Right lobe of liver (tissue), 6 donors: ENCODE data around the gene CACNG4. TPM values are rescaled to one million over a fixed set of nuclear protein-coding genes. Genes with fewer than 3 reads are reported as not detected.

Experiments used
- ATAC-seq, 4 donors: fragments of 200-7000 bp; cut with Tn5 transposase; one replicate each; pipeline ENCODE4 v1.9.1; 2020; ENCODE audit warnings: mild to moderate bottlenecking in 4 of 4, moderate library complexity in 4 of 4
- DNase-seq, 3 donors: peaks; one replicate each; pipeline ENCODE4 v3.0.0-alpha.2; 2020
- H3K27ac ChIP-seq, 3 donors: fragments of 200-600 bp; one replicate each; pipeline ENCODE4 v1.8.0; 2022
- H3K27me3 ChIP-seq, 2 donors: fragments of 200-600 bp; one replicate each; pipeline ENCODE4 v1.8.0; 2022
- H3K36me3 ChIP-seq, 4 donors: fragments of 200-600 bp; sonication (generic) in 1 of 4; one replicate each; pipeline versions ENCODE4 v1.5.1 to v1.8.0; 2017 to 2022; ENCODE audit warnings: control low read depth in 1 of 4
- H3K4me1 ChIP-seq, 4 donors: fragments of 200-600 bp; sonication (generic) in 1 of 4; one replicate each; pipeline versions ENCODE4 v1.5.1 to v1.8.0; 2017 to 2022; ENCODE audit warnings: control low read depth in 1 of 4
- H3K4me3 ChIP-seq, 3 donors: fragments of 200-600 bp; one replicate each; pipeline ENCODE4 v1.8.0; 2022
- H3K9me3 ChIP-seq, 4 donors: fragments of 200-600 bp; sonication (generic) in 1 of 4; one replicate each; pipeline versions ENCODE4 v1.5.1 to v1.8.0; 2017 to 2022; ENCODE audit warnings: control low read depth in 1 of 4
- POLR2A ChIP-seq: fragments of 450-650 bp; IDR thresholded peaks from one replicate; pipeline ENCODE4 v1.6.1; 2017; ENCODE audit warnings: antibody characterized with exemption, mild to moderate bottlenecking
- WGBS: methylation state at CpG from one replicate; pipeline ENCODE4 v1.1.6; 2018; ENCODE audit warnings: low coverage, low lambda C conversion rate; ENCODE audit not compliant: insufficient coverage; ENCODE audit errors: missing lambda C conversion rate; 5-methylcytosine and 5-hydroxymethylcytosine counted together
- intact Hi-C, 2 donors: fragments of 100-400 bp; cut with DNase I; formaldehyde crosslinking; loops; one replicate each; pipeline versions ENCODE4 v1.11.2 to v1.14.1; 2022
- total RNA-seq, 6 experiments: library from RNA; depleted of rRNA in 2 of 6; stranded (reverse); fragments of >200 nt in 2 of 6; fragmentation: NEBNext Ultra II Directional in 3 of 6; extraction: Animal tissue kit (Norgen Biotek cat#: 25700) in 3 of 6; gene quantifications; one replicate each; pipeline versions ENCODE4 v1.1.0 to v1.2.4, GENCODE V29; 2016 to 2023
- TF ChIP-seq, protein P1 (sequence below), 4 donors: fragments of 200-600 bp in 3 of 4; fragments of 450-650 bp in 1 of 4; IDR thresholded peaks; one replicate each; pipeline versions ENCODE4 v1.5.1 to v1.8.0; 2016 to 2022; ENCODE audit warnings: antibody characterized with exemption in 4 of 4, mild to moderate bottlenecking in 2 of 4
- donor health status: DM: no; HTN: yes; CAD: no.
- donor health status: DM: no; HTN: no; CAD: no.
- donor health status: DM: no; HTN: no; CAD: no.
- donor health status: DM: no; HTN: yes; CAD: no.
- donor health status: DM: no; HTN: yes; CAD: no.

The CACNG4 gene
- total RNA-seq, 6 experiments from 2014 or later = not detected

DNA sequence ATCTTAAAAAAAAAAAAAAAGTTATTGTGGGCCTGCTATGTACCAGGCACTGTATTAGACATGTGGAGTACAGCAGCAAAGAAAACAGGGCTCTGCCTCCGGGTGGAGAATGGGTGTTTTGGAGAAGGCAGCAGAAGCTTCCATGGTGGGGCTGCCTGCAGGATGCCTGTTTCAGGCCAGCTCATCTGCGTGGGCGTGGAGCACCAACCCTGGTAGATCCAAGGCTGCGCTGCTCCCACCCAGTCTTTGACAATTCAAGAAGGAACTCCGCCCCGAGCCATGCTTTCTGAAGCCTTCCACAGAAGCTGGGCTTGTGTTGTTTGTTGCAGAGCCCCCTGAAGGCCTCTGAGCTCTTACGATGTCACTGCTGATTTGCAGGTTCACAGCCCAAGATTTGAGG lies 56.7 kb downstream of the CACNG4 start:
- Histone ChIP-seq H3K27me3 (no peaks in the 10 kb centered on the region), H3K36me3 (no peaks in the 10 kb centered on the region), H3K9me3 (no peaks in the 10 kb centered on the region), H3K4me1 (no peaks in the 10 kb centered on the region), H3K4me3 (no peak overlapping the region), H3K27ac (no peak overlapping the region)
- TF ChIP-seq, protein P1, sequence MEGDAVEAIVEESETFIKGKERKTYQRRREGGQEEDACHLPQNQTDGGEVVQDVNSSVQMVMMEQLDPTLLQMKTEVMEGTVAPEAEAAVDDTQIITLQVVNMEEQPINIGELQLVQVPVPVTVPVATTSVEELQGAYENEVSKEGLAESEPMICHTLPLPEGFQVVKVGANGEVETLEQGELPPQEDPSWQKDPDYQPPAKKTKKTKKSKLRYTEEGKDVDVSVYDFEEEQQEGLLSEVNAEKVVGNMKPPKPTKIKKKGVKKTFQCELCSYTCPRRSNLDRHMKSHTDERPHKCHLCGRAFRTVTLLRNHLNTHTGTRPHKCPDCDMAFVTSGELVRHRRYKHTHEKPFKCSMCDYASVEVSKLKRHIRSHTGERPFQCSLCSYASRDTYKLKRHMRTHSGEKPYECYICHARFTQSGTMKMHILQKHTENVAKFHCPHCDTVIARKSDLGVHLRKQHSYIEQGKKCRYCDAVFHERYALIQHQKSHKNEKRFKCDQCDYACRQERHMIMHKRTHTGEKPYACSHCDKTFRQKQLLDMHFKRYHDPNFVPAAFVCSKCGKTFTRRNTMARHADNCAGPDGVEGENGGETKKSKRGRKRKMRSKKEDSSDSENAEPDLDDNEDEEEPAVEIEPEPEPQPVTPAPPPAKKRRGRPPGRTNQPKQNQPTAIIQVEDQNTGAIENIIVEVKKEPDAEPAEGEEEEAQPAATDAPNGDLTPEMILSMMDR (IDR thresholded peaks at IDR 0.05) = no peak
- no peak for TF ChIP-seq POLR2A
- intact Hi-C loops = no loop called here
- ATAC-seq (no peak), DNase-seq (no peak)
- WGBS = 73% methylated on average over 2 of the region's 7 CpGs

DNA sequence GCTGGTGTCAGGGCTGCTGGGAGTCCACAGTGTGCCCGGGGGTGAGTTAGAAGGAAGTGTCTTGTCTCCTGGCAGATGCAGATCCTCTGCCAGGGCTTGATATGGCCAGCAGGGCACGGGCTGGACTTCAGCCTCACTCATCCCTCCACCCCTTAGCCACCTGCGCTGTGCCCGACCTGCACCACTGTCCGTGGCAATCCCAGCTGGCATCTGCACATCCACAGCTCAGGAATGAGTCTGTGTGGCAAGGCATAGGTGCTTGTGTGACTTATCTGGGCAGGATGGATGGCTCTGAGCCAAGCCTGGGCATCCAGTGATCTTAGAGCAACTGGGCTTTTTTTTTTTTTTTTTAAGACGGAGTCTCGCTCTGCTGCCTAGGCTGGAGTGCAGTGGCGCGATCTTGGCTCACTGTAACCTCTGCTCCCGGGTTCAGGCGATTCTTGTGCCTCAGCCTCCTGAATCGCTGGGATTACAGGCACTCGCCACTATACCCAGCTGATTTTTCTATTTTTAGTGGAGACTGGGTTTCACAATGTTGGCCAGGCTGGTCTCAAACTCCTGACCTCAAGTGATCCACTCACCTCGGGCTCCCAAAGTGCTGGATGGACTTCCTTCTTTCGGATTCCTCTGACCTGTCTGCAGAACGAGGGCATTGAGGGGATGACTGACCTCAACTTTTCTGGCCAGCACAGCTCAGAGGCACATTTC lies 57.4 kb downstream of the CACNG4 start:
- DNase-seq = no peak
- TF ChIP-seq POLR2A = no peak
- TF ChIP-seq, protein P1 (IDR thresholded peaks at IDR 0.05) = no peak
- ATAC-seq = peak in 2 of 4 donors; percentile 21 to 30
- no peaks in the 10 kb centered on the region for H3K36me3 ChIP-seq
- H3K4me1 ChIP-seq = no peaks in the 10 kb centered on the region
- no peaks in the 10 kb centered on the region for H3K9me3 ChIP-seq
- intact Hi-C loops = no loop called here
- WGBS = 69% methylated on average over 12 of the region's 16 CpGs
- no peak overlapping the region for H3K27ac ChIP-seq
- no peaks in the 10 kb centered on the region for H3K27me3 ChIP-seq
- H3K4me3 ChIP-seq = no peak overlapping the region

DNA sequence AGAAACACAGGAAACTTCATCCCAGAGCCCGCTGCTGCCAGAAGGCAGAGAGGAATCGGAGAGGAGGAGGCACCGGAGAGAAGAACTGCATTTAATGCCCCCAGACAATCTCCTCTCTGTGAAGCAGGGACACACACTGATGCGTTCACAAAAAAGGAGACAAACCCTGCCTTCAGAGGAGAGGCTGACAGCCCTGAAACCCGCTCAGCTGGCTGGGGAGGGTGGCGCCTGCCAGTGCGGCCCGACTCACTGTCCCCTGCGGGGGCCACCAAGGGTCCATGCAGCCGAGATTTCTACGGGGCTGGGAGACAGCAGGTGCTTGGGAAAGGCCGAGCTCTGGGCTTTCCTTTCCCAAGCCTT lies 57.9 kb downstream of the CACNG4 start:
- Histone ChIP-seq H3K9me3 (no peaks in the 10 kb centered on the region), H3K27me3 (no peaks in the 10 kb centered on the region), H3K36me3 (no peaks in the 10 kb centered on the region), H3K4me1 (no peaks in the 10 kb centered on the region), H3K27ac (no peak overlapping the region), H3K4me3 (no peak overlapping the region)
- WGBS = no CpG with 5 or more reads among the region's 12 CpGs
- DNase-seq (no peak), ATAC-seq (no peak)
- intact Hi-C loops = no loop called here
- TF ChIP-seq, protein P1 (IDR thresholded peaks at IDR 0.05) = no peak
- TF ChIP-seq POLR2A = no peak

DNA sequence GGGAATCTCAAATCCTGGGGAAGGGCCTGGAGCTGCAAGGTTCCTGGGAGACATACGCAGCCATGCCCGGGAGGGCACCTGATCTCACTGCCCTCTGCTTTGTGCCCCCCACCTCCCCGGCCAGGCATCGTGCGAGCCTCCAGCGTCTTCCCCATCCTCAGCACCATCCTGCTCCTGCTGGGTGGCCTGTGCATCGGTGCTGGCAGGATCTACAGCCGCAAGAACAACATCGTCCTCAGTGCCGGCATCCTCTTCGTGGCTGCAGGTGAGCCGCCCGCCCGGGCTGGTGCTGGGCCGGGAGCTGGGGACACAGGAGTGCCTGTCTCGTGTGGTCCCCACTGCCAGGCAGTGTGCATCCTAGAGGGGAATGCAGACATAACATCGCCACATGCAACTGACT lies 60.2 kb downstream of the CACNG4 start:
- no peaks in the 10 kb centered on the region for H3K36me3 ChIP-seq
- no peaks in the 10 kb centered on the region for H3K27me3 ChIP-seq
- intact Hi-C loops = no loop called here
- no peak overlapping the region for H3K27ac ChIP-seq
- TF ChIP-seq POLR2A = no peak
- TF ChIP-seq, protein P1 (IDR thresholded peaks at IDR 0.05) = no peak
- no peak overlapping the region for H3K4me3 ChIP-seq
- ATAC-seq (no peak), DNase-seq (no peak)
- H3K9me3 ChIP-seq = no peaks in the 10 kb centered on the region
- 60% methylated on average over 1 of the region's 17 CpGs for WGBS
- H3K4me1 ChIP-seq = no peaks in the 10 kb centered on the region
